Measurements from ENCODE around the gene PIP5KL1.

GRCh38 chr9:127960410-127961154, 30.0 kb upstream of the PIP5KL1 start:
- TF ChIP-seq POLR2A (IDR thresholded peaks at IDR 0.05; ENCODE audit: low read depth, low read length) = no peak
- TF ChIP-seq CTCF (IDR thresholded peaks at IDR 0.05; ENCODE audit: extremely low read depth in 1 of 2, insufficient read depth in 1 of 2, low read depth in 1 of 2, low read length in 2 of 2) = no peak
- no peak for TF ChIP-seq GATA2 (IDR thresholded peaks at IDR 0.05; ENCODE audit: insufficient read depth, insufficient read length, low read depth, low read length)
- no peak for TF ChIP-seq EZH2 (IDR thresholded peaks at IDR 0.05; ENCODE audit: borderline replicate concordance, low read depth, low read length, severe bottlenecking)
- TF ChIP-seq MYC (IDR thresholded peaks at IDR 0.05; ENCODE audit: low read depth, low read length) = no peak

Measured in endothelial cell of umbilical vein (primary cell).